ENCODE results near the gene GRID1. TPM values are rescaled to one million over a fixed set of nuclear protein-coding genes. Genes with fewer than 3 reads are reported as not detected.

The GRID1 gene
- total RNA-seq, 1 donor from 2014 or later = 9.2 TPM

- Mint-ChIP-seq H3K4me3 (no peak overlapping the region), H3K4me1 (ENCODE audit: unreplicated experiment) (no peaks in the 10 kb centered on the region), H3K9me3 (no peaks in the 10 kb centered on the region), H3K27ac (no peak overlapping the region), H3K27me3 (peaks cover 15% of the 10 kb centered on the region), H3K36me3 (no peaks in the 10 kb centered on the region)
- no peak for DNase-seq (ENCODE audit: extremely low spot score, unreplicated experiment)
- TF ChIP-seq CTCF (conservative IDR thresholded peaks at IDR 0.05) = no peak
Observed at GRCh38 chr10:86186633-86187032, 180.0 kb downstream of the GRID1 start.

GRCh38 chr10:86182595-86182994 lies 184.0 kb downstream of the GRID1 start:
- Mint-ChIP-seq H3K4me3 (no peak overlapping the region), H3K27ac (no peak overlapping the region), H3K9me3 (no peaks in the 10 kb centered on the region), H3K4me1 (ENCODE audit: unreplicated experiment) (no peaks in the 10 kb centered on the region), H3K36me3 (no peaks in the 10 kb centered on the region), H3K27me3 (peaks cover 3% of the 10 kb centered on the region)
- DNase-seq (ENCODE audit: extremely low spot score, unreplicated experiment) = no peak
- no peak for TF ChIP-seq CTCF (conservative IDR thresholded peaks at IDR 0.05)

- Mint-ChIP-seq H3K36me3 (no peaks in the 10 kb centered on the region), H3K4me1 (ENCODE audit: unreplicated experiment) (no peaks in the 10 kb centered on the region), H3K27ac (no peak overlapping the region), H3K27me3 (peaks cover 3% of the 10 kb centered on the region), H3K9me3 (no peaks in the 10 kb centered on the region), H3K4me3 (no peak overlapping the region)
- no peak for TF ChIP-seq CTCF (conservative IDR thresholded peaks at IDR 0.05)
- no peak for DNase-seq (ENCODE audit: extremely low spot score, unreplicated experiment)
Observed at GRCh38 chr10:86182150-86182549, 184.4 kb downstream of the GRID1 start.

GRCh38 chr10:86180861-86181260 lies 185.7 kb downstream of the GRID1 start:
- H3K4me3 Mint-ChIP-seq = no peak overlapping the region
- H3K9me3 Mint-ChIP-seq = no peaks in the 10 kb centered on the region
- no peak for DNase-seq (ENCODE audit: extremely low spot score, unreplicated experiment)
- no peak overlapping the region for H3K27ac Mint-ChIP-seq
- H3K36me3 Mint-ChIP-seq = no peaks in the 10 kb centered on the region
- no peak for TF ChIP-seq CTCF (conservative IDR thresholded peaks at IDR 0.05)
- peaks cover 3% of the 10 kb centered on the region for H3K27me3 Mint-ChIP-seq
- no peaks in the 10 kb centered on the region for H3K4me1 Mint-ChIP-seq (ENCODE audit: unreplicated experiment)

GRCh38 chr10:86179961-86180360 lies 186.6 kb downstream of the GRID1 start:
- Mint-ChIP-seq H3K36me3 (no peaks in the 10 kb centered on the region), H3K4me3 (no peak overlapping the region), H3K27me3 (peaks cover 3% of the 10 kb centered on the region), H3K27ac (no peak overlapping the region), H3K4me1 (ENCODE audit: unreplicated experiment) (no peaks in the 10 kb centered on the region), H3K9me3 (no peaks in the 10 kb centered on the region)
- no peak for TF ChIP-seq CTCF (conservative IDR thresholded peaks at IDR 0.05)
- no peak for DNase-seq (ENCODE audit: extremely low spot score, unreplicated experiment)

- no peaks in the 10 kb centered on the region for H3K4me1 Mint-ChIP-seq (ENCODE audit: unreplicated experiment)
- H3K27ac Mint-ChIP-seq = no peak overlapping the region
- H3K4me3 Mint-ChIP-seq = no peak overlapping the region
- peaks cover 3% of the 10 kb centered on the region for H3K27me3 Mint-ChIP-seq
- no peaks in the 10 kb centered on the region for H3K9me3 Mint-ChIP-seq
- no peak for TF ChIP-seq CTCF (conservative IDR thresholded peaks at IDR 0.05)
- DNase-seq (ENCODE audit: extremely low spot score, unreplicated experiment) = no peak
- H3K36me3 Mint-ChIP-seq = no peaks in the 10 kb centered on the region
Observed at GRCh38 chr10:86179153-86179524, 187.5 kb downstream of the GRID1 start.

Data from type B pancreatic cell (in vitro differentiated cells).